Measurements from ENCODE around the gene KLF1. TPM values are rescaled to one million over a fixed set of nuclear protein-coding genes. Genes with fewer than 3 reads are reported as not detected.

KLF1 gene
- polyA plus RNA-seq, 1 experiment: not detected

GRCh38 chr19:12872941-12873890 lies 13.8 kb downstream of the KLF1 start:
- DNase-seq (ENCODE audit: low read depth): peak; percentile 22
- H3K36me3 ChIP-seq (ENCODE audit: control insufficient read depth, insufficient read depth, low read length): peaks cover 2% of the 10 kb centered on the region; the same call in 1 of the 2 replicates
- TF ChIP-seq CTCF (IDR thresholded peaks at IDR 0.05; ENCODE audit: insufficient read depth, low read depth, low read length): peak; percentile 24; the same call in 1 of the 2 replicates
- H3K4me3 ChIP-seq (ENCODE audit: low read depth, low read length): peak overlapping the region; percentile 33
- H3K27me3 ChIP-seq (ENCODE audit: control insufficient read depth, insufficient read depth, low read length): no peaks in the 10 kb centered on the region
- CTCF ChIA-PET: interaction anchor here (0.6 to 1.6 kb wide), 6 partner anchors 10 to 990 kb away, joined by 3 to 12 read pairs (median 4); no protein-coding TSS in a partner anchor
- POLR2A ChIA-PET: interaction anchor here (0.6 kb wide), 1 partner anchor 37 kb away, joined by 3 read pairs; no protein-coding TSS in a partner anchor

- no peak for TF ChIP-seq CTCF (IDR thresholded peaks at IDR 0.05; ENCODE audit: insufficient read depth, low read depth, low read length)
- Histone ChIP-seq H3K27me3 (ENCODE audit: control insufficient read depth, insufficient read depth, low read length) (no peaks in the 10 kb centered on the region), H3K36me3 (ENCODE audit: control insufficient read depth, insufficient read depth, low read length) (no peaks in the 10 kb centered on the region), H3K4me3 (ENCODE audit: low read depth, low read length) (no peak overlapping the region)
- ChIA-PET POLR2A (interaction anchor here (0.6 kb wide), 1 partner anchor 321 kb away, joined by 11 read pairs; the partner anchor contains the start of gene ZNF564), CTCF (interaction anchor here (0.9 to 2.9 kb wide), 4 partner anchors 25 to 99 kb away, joined by 3 to 12 read pairs (median 8); no protein-coding TSS in a partner anchor)
- no peak for DNase-seq (ENCODE audit: low read depth)
Observed at GRCh38 chr19:12872255-12872654, 14.7 kb downstream of the KLF1 start.

- no peak for TF ChIP-seq CTCF (IDR thresholded peaks at IDR 0.05; ENCODE audit: insufficient read depth, low read depth, low read length)
- no peaks in the 10 kb centered on the region for H3K36me3 ChIP-seq (ENCODE audit: control insufficient read depth, insufficient read depth, low read length)
- POLR2A ChIA-PET: interaction anchor here (0.6 to 0.7 kb wide), 2 partner anchors 10 to 321 kb away, joined by 11 read pairs; partner anchors contain the start of gene ZNF564
- CTCF ChIA-PET: interaction anchor here (1.0 to 2.9 kb wide), 3 partner anchors 24 to 111 kb away, joined by 3 to 12 read pairs (median 4); no protein-coding TSS in a partner anchor
- H3K4me3 ChIP-seq (ENCODE audit: low read depth, low read length): no peak overlapping the region
- no peaks in the 10 kb centered on the region for H3K27me3 ChIP-seq (ENCODE audit: control insufficient read depth, insufficient read depth, low read length)
- no peak for DNase-seq (ENCODE audit: low read depth)
Observed at GRCh38 chr19:12871681-12872080, 15.3 kb downstream of the KLF1 start.

DNA sequence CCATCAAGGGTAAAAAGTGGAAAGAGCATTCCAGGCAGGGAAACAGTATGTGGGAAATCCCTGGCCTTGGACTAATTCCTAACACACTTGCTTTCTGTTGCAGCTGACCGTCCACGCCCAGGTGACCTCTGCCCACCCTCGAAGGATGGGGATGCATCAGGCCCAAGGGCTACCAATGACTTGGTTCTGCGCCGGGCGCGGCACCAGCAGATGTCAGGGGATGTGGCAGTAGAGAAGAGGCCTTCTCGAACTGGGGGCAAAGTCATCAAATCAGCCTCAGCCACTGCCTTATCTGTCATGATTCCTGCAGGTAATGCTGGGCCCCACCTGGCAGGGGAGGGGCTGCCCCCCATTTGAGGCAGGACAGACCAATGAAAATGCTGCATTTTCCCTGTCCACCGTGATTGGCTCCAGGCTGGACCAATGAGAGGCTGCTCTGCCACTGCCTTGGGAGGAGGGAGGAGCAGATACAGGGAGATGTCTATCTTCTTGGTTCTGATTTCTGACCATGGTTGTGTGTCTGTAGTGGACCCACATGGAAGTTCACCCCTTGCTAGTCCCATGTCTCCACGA lies 18.4 kb downstream of the KLF1 start:
- no peak overlapping the region for H3K4me3 ChIP-seq (ENCODE audit: low read depth, low read length)
- DNase-seq (ENCODE audit: low read depth): no peak
- TF ChIP-seq CTCF (IDR thresholded peaks at IDR 0.05; ENCODE audit: insufficient read depth, low read depth, low read length): no peak
- CTCF ChIA-PET: no interaction called here
- H3K27me3 ChIP-seq (ENCODE audit: control insufficient read depth, insufficient read depth, low read length): no peaks in the 10 kb centered on the region
- H3K36me3 ChIP-seq (ENCODE audit: control insufficient read depth, insufficient read depth, low read length): no peaks in the 10 kb centered on the region
- POLR2A ChIA-PET: no interaction called here

All from BJ (cell line).